Parathyroid adenoma (tissue), 2 donors: Measurements from ENCODE around the gene CSNK1A1.
"Not testable (repeated sequence)": the region's sequence is repeated elsewhere in the genome, so short reads cannot be mapped to it uniquely, and the experiment has no call there.

Experiments
- H2AFZ ChIP-seq: fragments of 300-600 bp; sonication (generic); one replicate; pipeline ENCODE4 v1.7.0; 2017; ENCODE audit warnings: antibody characterized with exemption, mild to moderate bottlenecking
- H3K27ac ChIP-seq: fragments of 300-600 bp; sonication (generic); one replicate; pipeline ENCODE4 v1.7.0; 2017
- H3K27me3 ChIP-seq: fragments of 300-600 bp; sonication (generic); one replicate; pipeline ENCODE4 v1.7.0; 2017; ENCODE audit warnings: low read length; ENCODE audit not compliant: control insufficient read depth, insufficient read depth
- H3K36me3 ChIP-seq: fragments of 300-600 bp; sonication (generic); one replicate; pipeline ENCODE4 v1.7.0; 2017; ENCODE audit warnings: low read length; ENCODE audit not compliant: control insufficient read depth, insufficient read depth
- H3K4me1 ChIP-seq: fragments of 300-600 bp; sonication (generic); one replicate; pipeline ENCODE4 v1.7.0; 2017; ENCODE audit warnings: control low read depth
- H3K4me2 ChIP-seq: fragments of 300-600 bp; sonication (generic); one replicate; pipeline ENCODE4 v1.7.0; 2017; ENCODE audit warnings: low read length
- H3K4me3 ChIP-seq: fragments of 300-600 bp; sonication (generic); one replicate; pipeline ENCODE4 v1.7.0; 2017; ENCODE audit warnings: low read depth, low read length
- H3K79me2 ChIP-seq: fragments of 300-600 bp; sonication (generic); one replicate; pipeline ENCODE4 v1.7.0; 2017; ENCODE audit warnings: control low read depth
- H3K9ac ChIP-seq: fragments of 300-600 bp; sonication (generic); one replicate; pipeline ENCODE4 v1.7.0; 2017; ENCODE audit warnings: mild to moderate bottlenecking
- H3K9me3 ChIP-seq: fragments of 300-600 bp; sonication (generic); one replicate; pipeline ENCODE4 v1.7.0; 2017; ENCODE audit warnings: low read length; ENCODE audit not compliant: control insufficient read depth
- TF ChIP-seq, protein P1 (sequence below): fragments of 300-600 bp; sonication (generic); IDR thresholded peaks from one replicate; pipeline ENCODE4 v1.7.0; 2017; ENCODE audit warnings: antibody characterized with exemption, mild to moderate bottlenecking
- donor health status: primary hyperparathyroidism.

Gene CSNK1A1

DNA sequence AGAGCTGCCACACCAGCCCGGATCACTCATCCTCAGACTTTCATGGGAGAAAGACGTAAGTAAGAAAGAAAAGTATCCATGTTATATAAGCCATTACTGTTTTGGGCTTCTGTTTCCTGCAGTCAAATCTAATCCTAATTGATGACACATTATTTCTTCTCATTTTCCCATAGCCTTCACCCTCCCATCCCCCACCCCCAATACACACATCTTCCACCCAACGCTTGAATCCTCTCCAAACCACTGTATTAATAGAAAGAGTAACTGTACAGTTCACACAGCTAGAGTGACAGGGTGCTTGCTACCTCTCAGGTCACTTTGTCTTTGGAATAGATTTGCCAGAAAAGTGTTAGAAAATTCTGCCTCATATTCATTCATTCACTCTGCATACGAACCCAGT, 102.8 kb downstream of the CSNK1A1 start:
- TF ChIP-seq, protein P1, sequence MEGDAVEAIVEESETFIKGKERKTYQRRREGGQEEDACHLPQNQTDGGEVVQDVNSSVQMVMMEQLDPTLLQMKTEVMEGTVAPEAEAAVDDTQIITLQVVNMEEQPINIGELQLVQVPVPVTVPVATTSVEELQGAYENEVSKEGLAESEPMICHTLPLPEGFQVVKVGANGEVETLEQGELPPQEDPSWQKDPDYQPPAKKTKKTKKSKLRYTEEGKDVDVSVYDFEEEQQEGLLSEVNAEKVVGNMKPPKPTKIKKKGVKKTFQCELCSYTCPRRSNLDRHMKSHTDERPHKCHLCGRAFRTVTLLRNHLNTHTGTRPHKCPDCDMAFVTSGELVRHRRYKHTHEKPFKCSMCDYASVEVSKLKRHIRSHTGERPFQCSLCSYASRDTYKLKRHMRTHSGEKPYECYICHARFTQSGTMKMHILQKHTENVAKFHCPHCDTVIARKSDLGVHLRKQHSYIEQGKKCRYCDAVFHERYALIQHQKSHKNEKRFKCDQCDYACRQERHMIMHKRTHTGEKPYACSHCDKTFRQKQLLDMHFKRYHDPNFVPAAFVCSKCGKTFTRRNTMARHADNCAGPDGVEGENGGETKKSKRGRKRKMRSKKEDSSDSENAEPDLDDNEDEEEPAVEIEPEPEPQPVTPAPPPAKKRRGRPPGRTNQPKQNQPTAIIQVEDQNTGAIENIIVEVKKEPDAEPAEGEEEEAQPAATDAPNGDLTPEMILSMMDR, result no peak
- peaks cover 18% of the 10 kb centered on the region for H3K4me1 ChIP-seq
- H3K9me3 ChIP-seq, result no peaks in the 10 kb centered on the region
- H3K4me2 ChIP-seq, result no peak overlapping the region
- H3K27me3 ChIP-seq, result no peaks in the 10 kb centered on the region
- no peak overlapping the region for H3K27ac ChIP-seq
- H3K36me3 ChIP-seq, result no peaks in the 10 kb centered on the region
- H3K4me3 ChIP-seq, result no peak overlapping the region
- H3K9ac ChIP-seq, result no peak overlapping the region
- peak overlapping the region; percentile 21 for H2AFZ ChIP-seq
- no peaks in the 10 kb centered on the region for H3K79me2 ChIP-seq

DNA sequence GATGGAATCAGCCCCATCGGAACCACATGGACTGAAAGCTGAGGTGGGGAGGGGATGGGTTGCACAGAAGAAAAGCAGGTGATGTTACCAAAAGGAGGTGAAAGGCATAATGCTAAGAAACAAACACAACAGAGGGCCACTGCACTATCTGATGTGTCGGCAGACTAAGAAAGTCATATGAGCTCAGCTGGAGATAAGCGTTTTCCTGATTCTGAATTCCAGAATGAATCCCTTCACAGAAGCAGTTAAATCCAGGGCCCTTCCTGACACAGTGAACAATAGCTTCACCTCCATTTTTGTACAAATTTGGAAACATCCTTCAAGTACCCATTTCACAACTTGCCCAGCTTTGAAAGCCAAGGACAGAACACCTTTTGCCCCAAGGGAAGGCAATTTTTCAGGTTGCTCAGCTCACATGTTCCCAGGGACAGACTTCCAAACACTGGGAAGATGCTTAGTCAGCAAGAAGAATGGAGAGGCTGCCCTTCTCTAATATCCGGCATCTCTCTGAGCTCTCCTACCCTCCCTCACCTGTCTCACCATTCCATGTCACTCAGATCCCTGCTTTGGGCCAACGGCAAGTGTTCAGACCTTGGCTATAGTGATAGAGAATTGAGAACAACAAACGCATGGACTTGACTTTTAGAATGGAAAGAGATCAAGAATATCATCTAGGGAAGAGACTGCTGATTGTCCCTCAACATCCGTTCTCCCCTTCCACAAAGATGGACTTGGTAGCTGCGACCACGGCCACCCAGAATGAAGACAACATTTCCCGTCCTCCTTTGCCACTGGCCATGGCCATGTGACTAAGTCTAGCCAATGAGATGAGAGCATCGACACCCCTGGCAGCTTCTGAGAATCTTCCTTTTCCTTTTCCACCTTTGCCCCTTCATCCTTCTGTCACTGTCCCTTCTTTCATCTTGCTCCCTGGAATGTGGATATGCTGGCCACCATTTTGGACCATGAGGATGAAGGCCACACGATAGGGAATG, 103.6 kb downstream of the CSNK1A1 start:
- Histone ChIP-seq H3K27ac (peak overlapping the region; percentile 41), H3K9me3 (no peaks in the 10 kb centered on the region), H3K36me3 (no peaks in the 10 kb centered on the region), H2AFZ (peak overlapping the region; percentile 48), H3K27me3 (no peaks in the 10 kb centered on the region), H3K4me3 (no peak overlapping the region), H3K4me2 (no peak overlapping the region), H3K4me1 (peaks cover 21% of the 10 kb centered on the region), H3K79me2 (no peaks in the 10 kb centered on the region), H3K9ac (no peak overlapping the region)
- TF ChIP-seq, protein P1, result no peak

DNA sequence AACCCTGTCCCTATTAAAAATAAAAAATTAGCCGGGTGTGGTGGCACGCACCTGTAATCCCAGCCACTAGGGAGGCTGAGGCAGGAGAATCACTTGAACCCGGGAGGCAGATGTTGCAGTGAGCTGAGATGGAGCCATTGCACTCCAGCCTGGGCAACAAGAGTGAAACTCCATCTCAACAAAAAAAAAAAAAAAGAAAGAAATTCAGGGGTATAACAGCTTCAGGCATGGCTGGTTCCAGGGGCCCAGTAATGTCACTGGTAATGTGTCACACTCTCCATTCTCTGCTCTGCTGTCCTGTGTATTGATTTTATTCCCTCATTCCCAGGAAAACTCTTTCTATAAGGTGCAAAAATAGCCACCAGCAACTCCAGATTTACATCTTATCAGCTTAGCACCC, 104.4 kb downstream of the CSNK1A1 start:
- H3K36me3 ChIP-seq, H3K27ac ChIP-seq, H3K4me2 ChIP-seq, H3K79me2 ChIP-seq, H3K4me3 ChIP-seq, H3K9ac ChIP-seq, H3K27me3 ChIP-seq, H3K9me3 ChIP-seq: not testable (repeated sequence)
- Histone ChIP-seq H3K4me1 (peaks cover 17% of the 10 kb centered on the region), H2AFZ (peak overlapping the region; percentile 48)

DNA sequence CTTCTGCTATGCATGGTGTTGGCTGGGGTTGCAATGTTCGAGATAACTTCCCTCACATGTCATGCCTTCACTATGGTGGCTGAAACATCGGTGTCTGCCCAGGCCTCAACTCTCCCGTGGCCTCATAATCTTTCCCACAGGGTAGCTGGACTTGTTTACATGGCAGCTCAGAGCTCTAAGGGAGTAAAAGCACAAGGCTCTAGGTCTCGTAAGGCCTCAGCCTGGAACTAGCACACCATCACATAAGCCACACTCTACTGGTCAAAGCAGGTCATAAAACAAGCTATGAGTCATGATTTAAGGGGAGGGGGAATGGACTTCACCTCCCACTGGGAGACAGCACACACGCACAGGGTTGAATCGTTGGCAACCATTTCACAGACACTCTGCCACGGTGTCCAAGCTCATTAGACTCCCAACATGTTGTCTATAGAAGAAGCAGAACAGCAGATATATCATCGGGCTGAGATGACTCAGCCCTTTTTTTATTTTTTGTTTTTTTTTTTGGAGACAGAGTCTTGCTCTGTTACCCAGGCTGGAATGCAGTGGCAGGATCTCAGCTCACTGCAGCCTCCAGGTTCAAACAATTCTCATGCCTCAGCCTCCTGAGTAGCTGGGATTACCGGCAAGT, 105.4 kb downstream of the CSNK1A1 start:
- no peaks in the 10 kb centered on the region for H3K79me2 ChIP-seq
- no peak overlapping the region for H3K9ac ChIP-seq
- TF ChIP-seq, protein P1, result no peak
- H2AFZ ChIP-seq, result no peak overlapping the region
- no peak overlapping the region for H3K4me3 ChIP-seq
- H3K4me1 ChIP-seq, result peaks cover 15% of the 10 kb centered on the region
- no peak overlapping the region for H3K4me2 ChIP-seq
- no peak overlapping the region for H3K27ac ChIP-seq
- no peaks in the 10 kb centered on the region for H3K27me3 ChIP-seq
- no peaks in the 10 kb centered on the region for H3K36me3 ChIP-seq
- no peaks in the 10 kb centered on the region for H3K9me3 ChIP-seq

DNA sequence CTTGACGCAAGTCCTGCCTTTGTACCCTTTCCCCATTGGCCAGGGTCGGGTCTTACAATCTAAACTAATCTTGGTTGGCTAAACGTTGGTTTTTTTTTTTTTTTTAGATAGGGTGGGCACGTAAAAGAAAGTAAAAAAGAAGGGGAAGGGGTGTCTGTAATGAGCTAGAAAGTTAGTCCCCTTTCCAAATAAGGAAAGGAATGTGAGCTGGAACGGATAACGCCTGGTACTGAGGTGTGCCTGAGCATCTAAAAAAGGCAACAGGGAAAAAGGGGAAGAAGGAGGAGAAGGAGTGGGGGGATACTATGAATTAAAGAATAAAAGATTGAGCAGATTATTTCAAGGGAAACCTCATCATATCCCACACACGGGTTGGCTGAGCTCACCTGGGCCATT, 105.9 kb downstream of the CSNK1A1 start:
- H3K27ac ChIP-seq, result no peak overlapping the region
- TF ChIP-seq, protein P1, result no peak

DNA sequence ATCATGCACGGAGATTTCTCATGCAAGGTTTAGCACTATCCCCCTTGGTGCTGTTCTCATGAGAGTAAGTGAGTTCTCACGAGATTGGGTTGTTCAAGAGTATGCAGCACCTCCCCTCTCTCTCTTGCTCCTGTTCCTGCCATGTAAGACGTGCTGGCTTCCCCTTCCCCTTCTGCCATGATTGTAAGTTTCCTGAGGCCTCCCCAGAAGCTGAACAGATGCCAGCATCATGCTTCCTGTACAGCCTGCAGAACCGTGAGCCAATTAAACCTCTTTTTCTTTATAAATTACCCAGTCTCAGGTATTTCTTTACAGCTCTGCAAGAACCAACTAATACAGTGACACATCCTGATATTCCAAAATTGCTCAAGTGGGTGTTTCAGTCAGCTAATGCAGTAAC, 106.8 kb downstream of the CSNK1A1 start:
- not testable (repeated sequence) for H3K36me3 ChIP-seq, H3K9me3 ChIP-seq, H3K27ac ChIP-seq, H3K4me1 ChIP-seq, H3K4me2 ChIP-seq, H3K9ac ChIP-seq, H3K27me3 ChIP-seq, H3K4me3 ChIP-seq, H3K79me2 ChIP-seq, H2AFZ ChIP-seq

More for the DNA sequence above, 105.9 kb downstream of the CSNK1A1 start:
- H3K36me3 ChIP-seq, result no peaks in the 10 kb centered on the region
- no peak overlapping the region for H3K4me2 ChIP-seq
- H3K4me3 ChIP-seq, result no peak overlapping the region
- no peak overlapping the region for H3K9ac ChIP-seq
- no peaks in the 10 kb centered on the region for H3K9me3 ChIP-seq
- H3K79me2 ChIP-seq, result no peaks in the 10 kb centered on the region
- no peaks in the 10 kb centered on the region for H3K27me3 ChIP-seq
- peaks cover 15% of the 10 kb centered on the region for H3K4me1 ChIP-seq
- H2AFZ ChIP-seq, result no peak overlapping the region
